GM18498 (cell line): ENCODE results near the gene CAND1.

Source experiments
- ATAC-seq: cut with Tn5 transposase; IDR thresholded peaks from one replicate; pipeline ENCODE4 v1.9.1; 2021; ENCODE audit warnings: mild to moderate bottlenecking, moderate library complexity; ENCODE audit not compliant: unreplicated experiment

The CAND1 gene

GRCh38 chr12:67280088-67280487 lies 10.9 kb downstream of the CAND1 start:
- no peak for ATAC-seq

- ATAC-seq: no peak
Observed at GRCh38 chr12:67280572-67280971, 11.4 kb downstream of the CAND1 start.

GRCh38 chr12:67284561-67284960 lies 15.4 kb downstream of the CAND1 start:
- no peak for ATAC-seq

GRCh38 chr12:67286257-67286656 lies 17.1 kb downstream of the CAND1 start:
- no peak for ATAC-seq

- ATAC-seq: no peak
Observed at GRCh38 chr12:67287311-67287710, 18.2 kb downstream of the CAND1 start.

- ATAC-seq: no peak
Observed at GRCh38 chr12:67288561-67288960, 19.4 kb downstream of the CAND1 start.

- no peak for ATAC-seq
Observed at GRCh38 chr12:67290378-67290777, 21.2 kb downstream of the CAND1 start.

GRCh38 chr12:67299526-67299925 lies 30.4 kb downstream of the CAND1 start:
- no peak for ATAC-seq

- ATAC-seq: no peak
Observed at GRCh38 chr12:67299926-67300325, 30.8 kb downstream of the CAND1 start.

GRCh38 chr12:67302162-67302561 lies 33.0 kb downstream of the CAND1 start:
- ATAC-seq: no peak

GRCh38 chr12:67305544-67305943 lies 36.4 kb downstream of the CAND1 start:
- ATAC-seq: no peak

- no peak for ATAC-seq
Observed at GRCh38 chr12:67306712-67307111, 37.6 kb downstream of the CAND1 start.

- ATAC-seq: no peak
Observed at GRCh38 chr12:67315661-67316060, 46.5 kb downstream of the CAND1 start.

GRCh38 chr12:67318786-67319185 lies 49.6 kb downstream of the CAND1 start:
- no peak for ATAC-seq

- ATAC-seq: no peak
Observed at GRCh38 chr12:67319936-67320335, 50.8 kb downstream of the CAND1 start.

GRCh38 chr12:67320614-67321295 lies 51.6 kb downstream of the CAND1 start:
- ATAC-seq: no peak

GRCh38 chr12:67322580-67322979 lies 53.4 kb downstream of the CAND1 start:
- no peak for ATAC-seq

- ATAC-seq: no peak
Observed at GRCh38 chr12:67323007-67323406, 53.8 kb downstream of the CAND1 start.

- ATAC-seq: no peak
Observed at GRCh38 chr12:67326637-67327036, 57.5 kb downstream of the CAND1 start.

- ATAC-seq: no peak
Observed at GRCh38 chr12:67327466-67327865, 58.3 kb downstream of the CAND1 start.

GRCh38 chr12:67331123-67331522 lies 62.0 kb downstream of the CAND1 start:
- peak; percentile 58 for ATAC-seq

GRCh38 chr12:67331828-67332227 lies 62.7 kb downstream of the CAND1 start:
- ATAC-seq: no peak

- ATAC-seq: no peak
Observed at GRCh38 chr12:67333649-67334048, 64.5 kb downstream of the CAND1 start.
